HG02763 (cell line): ENCODE results near the gene TMEM156.
"Not testable (repeated sequence)": the region's sequence is repeated elsewhere in the genome, so short reads cannot be mapped to it uniquely, and the experiment has no call there.

Experiments used
- ATAC-seq: cut with Tn5 transposase; IDR thresholded peaks from one replicate; pipeline ENCODE4 v1.9.1; 2021; ENCODE audit warnings: mild to moderate bottlenecking, moderate library complexity; ENCODE audit not compliant: unreplicated experiment

The TMEM156 gene

DNA sequence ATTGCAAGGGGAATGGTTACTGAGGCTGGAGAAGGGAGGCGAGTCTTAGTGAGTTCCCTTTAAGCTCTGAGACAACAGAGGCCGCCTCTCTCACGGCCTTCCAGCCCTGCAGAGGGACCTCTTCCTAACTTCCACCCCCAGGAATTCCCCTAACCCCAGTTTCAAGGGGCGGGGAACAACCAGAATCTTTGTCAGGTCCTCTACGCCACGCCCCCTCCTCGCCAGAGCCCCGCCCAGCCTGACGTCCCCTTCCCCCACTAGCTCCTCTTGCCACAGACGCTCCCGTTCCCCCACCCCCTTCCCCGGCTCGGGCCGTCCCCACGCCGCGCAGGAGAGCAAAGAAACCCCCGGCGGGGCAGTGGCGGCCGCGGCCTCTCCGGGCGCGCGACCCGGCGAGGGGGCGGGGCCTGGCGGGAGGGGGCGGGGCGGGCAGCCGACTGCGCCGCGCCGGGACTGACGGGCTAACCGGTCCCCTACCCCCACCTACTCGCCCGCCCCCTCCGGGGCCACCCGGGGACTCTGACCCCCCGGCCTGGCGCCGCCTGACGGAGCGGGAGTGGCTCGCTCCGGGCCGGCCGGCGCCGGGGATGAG, 12.3 kb upstream of the TMEM156 start:
- ATAC-seq: peak; percentile 73

DNA sequence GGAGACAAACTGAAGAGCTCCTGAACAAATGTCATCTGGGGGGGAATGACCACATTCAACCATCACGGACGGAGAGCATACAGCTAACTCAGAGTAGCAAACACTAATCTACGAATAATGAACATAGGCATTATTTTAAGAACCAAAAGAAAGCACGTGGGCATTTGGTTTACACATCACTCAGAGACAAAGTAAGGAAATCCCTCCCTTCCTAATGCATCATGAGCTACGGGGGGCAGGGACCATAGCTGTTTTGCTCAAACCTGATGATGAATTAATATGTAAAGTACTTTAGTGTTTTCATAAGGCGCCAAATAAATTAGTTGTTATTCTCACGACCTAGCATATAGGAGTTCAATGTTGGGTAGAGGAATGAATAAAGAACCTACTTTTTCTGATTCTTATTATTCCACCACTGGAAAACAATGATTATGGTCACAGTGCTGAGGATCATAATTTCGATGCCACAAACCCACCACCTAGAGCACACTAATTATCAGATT, 11.7 kb upstream of the TMEM156 start:
- ATAC-seq: no peak

DNA sequence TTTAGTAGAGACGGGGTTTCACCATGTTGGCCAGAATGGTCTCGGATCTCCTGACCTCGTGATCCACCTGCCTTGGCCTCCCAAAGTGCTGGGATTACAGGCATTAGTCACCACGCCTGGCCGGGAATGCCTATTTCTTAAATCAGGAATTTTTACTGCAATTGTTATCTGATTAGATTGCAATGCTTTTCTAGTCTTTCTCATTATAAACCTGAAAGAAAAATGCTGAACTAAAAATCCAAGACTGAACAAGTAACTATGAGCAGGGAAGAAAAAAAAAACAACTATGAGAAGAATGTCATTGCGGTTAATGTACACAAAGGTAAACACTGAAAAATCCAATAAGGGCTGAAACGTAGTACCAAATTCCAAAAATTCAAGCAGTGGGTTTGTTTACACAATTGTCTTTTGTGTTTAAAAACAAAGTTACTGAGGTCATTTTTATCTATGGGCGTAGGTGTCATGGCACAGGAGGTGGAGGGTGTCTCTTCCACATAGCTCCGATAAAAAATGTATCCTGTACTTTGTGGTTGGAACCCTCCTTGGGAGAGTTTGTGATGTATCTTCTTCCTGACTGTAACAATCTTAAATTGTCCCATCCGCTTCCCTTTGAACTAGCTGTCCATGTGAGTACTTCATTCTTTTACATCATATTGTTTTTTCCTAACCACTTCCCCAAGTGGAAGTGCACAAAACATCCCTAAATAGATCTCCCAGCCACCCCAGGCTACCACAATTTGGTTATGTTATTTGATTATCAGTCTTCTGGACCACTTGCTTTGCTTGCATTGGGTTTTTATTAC, 11.1 kb upstream of the TMEM156 start:
- ATAC-seq: no peak

DNA sequence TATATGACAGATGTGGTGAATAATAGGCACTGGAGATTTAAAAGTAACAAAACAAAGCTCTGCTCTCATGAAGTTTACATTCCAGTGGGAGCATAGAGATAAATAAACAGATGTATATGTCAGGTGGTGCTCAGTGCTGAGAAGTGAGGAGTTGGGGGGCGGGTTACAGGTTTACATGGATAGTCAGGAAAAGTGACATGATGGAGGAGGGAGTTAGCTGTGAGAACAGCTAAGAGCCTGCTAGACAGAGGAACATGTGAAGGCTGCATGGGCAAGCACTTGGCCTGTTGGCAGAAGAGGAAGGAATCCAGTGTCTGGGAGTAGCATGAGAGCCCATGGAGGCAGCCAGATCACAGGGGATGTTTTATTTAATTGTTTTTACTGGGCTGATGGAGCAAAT, 10.2 kb upstream of the TMEM156 start:
- no peak for ATAC-seq

DNA sequence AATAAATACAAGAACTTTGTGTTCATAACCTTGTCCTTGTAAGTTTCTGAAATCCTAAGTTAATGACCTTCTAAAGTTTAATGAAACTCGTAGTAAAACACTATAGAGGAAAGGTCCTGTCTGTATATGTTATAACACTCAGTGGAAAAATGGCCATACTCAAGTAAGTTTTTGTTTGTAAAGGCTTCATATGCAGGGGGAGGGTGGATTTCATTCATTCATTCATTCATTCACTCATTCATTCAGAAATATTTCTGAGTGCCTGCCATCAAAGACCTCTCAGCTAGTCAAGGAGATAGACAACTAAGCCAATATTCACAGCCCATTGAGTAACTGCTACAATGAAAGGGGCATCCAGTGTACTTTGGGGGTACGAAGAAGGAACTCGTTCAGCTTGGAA, 6.9 kb upstream of the TMEM156 start:
- no peak for ATAC-seq

DNA sequence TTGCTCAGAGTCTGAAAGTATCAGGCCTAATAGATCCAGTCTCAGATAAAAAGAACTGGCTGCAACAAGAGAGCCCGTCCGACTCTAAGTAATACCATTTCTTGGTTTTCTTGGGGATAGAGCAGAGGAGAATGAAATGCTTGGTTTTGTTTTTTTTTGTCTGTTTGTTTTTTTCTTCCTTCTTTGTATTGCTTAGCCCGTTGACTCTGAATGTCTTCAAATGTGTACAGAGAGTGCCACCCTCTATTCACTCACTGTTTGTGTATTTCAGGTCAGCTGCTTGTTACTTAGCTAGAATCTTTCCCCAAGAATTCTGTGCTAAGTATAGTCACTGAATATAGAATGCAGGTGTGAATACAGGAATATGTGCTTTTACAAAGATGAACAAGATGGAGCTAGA, 5.7 kb upstream of the TMEM156 start:
- no peak for ATAC-seq

DNA sequence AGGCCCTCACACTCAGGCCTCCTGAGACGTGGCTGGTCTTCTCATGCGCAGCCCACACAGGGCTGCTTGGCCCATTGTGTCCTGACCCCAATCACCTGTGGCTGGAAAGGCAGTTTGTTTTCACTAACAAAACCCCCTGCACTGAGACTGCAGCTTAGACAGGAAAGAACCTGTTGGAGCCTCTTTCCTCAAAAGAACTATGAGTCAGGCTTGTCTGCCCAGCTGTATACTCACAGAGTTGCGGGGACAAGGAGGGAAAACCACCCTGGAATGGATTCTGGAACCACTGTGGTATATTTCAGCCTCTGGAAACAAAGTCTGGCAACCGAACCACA, 5.2 kb upstream of the TMEM156 start:
- ATAC-seq: no peak

DNA sequence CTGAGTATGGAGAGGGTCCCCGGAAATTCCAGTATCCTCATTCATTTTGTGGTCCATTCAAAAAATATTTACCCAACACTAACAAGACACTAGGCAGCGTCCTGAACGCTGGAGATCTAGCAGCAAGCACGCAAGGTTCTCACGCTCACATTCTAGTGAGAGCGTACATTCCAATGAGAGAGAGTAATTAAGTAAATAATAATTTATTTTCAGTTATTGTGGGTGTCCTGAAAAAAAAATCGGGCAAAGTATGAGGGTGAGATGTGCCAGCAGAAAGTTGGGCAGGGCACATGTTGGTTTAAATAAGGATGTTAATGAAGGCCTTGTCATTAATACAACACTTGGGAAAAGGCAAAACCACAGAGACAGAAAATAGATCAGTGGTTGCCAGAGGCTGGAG, 4.0 kb upstream of the TMEM156 start:
- ATAC-seq: no peak

DNA sequence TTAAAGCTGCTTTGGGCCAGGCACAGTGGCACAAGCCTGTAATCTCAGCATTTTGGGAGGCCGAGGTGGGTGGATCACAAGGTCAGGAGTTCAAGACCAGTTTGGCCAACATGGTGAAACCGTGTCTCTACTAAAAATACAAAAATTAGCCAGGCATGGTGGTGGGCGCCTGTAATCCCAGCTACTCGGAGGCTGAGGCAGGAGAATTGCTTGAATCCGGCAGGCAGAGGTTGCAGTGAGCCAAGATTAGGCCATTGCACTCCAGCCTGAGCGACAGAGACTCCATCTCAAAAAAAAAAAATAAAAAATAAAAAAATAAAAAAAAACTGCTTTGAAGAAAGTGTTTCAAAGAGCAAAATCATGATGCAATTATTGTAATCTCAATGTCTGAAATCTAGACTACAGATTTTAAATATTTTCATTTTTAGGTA, 604 bp downstream of the TMEM156 start:
- ATAC-seq: not testable (repeated sequence)

DNA sequence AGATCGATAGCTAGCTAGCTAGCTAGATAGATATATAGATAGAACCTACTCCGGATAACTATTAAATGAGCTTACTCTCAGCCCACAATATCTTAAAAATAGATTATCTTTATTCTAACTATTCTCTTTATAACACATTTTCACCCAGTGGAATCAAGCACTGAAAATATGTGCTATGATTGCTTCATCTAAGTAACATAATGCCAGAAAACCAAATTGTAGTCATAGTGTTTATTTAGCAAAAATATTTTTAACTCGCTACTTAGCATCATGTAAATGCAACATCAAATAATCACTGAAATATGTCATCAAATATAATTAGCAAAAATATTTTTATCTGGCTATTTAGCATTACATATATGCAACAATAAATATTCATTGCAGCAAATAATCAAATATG, 1.5 kb downstream of the TMEM156 start:
- no peak for ATAC-seq

DNA sequence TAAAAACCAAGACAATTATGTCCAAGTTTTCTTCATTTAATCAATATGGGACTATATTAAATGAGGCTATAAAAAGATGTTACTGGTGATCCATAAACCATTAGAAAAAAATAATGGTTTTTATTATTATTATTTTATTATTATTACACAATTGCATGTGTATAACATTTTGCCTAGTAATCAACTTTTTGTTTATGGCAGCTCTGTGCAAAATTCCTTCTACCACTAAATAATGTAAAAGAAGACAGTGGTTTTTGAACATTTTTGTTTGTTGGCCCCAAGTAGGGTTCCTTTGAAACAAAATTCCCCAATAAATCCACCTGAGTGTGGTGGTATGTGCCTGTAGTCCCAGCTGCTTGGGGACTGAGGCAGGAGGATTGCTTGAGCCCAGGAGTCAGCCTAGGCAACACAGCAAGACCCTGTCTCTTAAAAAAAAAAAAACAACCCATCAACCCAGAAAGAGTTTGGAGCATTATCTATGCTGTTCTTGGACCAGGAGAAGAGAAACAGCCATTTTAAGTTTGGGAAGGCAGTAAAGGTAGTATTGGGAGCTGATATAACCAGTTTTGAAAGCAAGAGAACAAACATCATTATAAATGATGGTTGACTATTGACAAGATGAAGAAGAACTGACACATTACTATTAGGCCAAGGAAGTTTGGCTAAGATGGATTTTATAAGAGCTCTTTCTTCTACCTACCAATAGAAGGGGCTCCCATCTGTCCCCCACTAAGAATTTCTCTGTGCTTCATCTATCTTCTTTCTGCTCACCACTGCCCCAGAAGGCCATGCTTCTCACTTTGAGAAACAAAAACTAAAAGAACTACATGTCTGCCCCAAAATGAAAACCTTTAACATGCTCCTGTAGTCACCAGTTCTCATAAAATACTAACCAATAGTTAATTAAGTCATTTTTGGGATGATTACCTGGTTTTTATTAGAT, 2.2 kb downstream of the TMEM156 start:
- no peak for ATAC-seq

DNA sequence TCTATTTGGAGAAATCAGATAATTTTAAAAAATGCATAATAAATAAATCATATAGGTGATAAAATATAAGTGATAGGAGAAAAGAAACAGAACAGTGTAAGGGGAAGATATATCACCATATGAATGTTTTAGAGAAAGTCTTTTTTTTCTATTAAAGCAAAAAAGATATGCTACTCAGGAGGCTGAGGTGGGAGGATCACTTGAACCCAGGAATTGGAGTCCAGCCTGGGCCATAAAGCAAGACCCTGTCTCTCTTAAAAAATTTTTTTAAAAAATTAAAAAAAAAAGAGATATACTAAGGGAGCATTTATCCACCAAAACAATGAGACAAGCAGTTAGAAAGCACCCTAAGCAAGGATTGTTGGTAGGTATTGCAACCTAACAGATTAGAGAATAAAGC, 6.1 kb downstream of the TMEM156 start:
- ATAC-seq: no peak

DNA sequence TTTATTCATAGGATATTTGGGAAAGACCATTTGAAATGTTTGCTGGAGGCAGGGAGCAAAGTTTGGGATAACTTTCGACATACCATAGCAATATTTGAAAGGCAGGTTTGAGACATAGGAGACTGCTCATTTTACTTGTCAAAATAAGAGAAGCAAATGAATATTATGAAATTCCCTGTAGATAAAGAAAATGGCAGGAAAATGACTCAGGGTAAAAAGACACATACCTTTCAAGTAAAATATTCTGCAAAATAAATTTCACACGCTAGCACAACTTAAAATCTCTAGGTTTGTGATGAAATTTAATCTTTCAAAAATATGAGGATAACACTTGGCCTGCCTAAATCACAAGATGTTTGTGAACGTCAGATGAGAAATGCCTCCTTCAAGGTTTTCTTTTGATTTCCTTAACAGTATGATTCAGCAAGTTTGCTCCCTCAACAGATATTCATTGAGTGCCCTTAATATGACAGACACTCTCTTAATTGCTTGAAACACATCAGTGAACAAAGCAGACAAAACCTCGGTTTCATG, 6.6 kb downstream of the TMEM156 start:
- ATAC-seq: no peak

DNA sequence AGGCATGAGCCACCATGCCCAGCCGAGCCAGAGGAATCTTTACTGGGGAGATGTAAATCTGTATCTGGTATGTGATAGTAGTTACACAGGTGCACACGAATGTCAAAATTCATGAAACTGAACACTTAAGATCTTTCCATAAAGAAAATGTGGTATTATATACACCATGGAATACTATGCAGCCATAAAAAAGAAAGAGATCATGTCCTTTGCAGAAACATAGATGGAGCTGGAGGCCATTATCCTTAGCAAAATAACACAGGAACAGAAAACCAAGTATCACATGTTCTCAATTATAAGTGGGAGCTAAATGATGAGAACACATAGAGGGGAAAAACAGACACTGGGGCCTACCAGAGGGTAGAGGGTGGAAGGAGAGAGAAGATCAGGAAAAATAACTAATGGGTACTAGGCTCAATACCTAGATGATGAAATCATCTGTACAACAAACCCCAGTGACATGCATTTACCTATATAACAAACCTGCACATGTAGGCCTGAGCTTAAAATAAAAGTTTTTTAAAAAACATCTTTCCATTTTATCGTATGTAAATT, 7.8 kb downstream of the TMEM156 start:
- no peak for ATAC-seq

DNA sequence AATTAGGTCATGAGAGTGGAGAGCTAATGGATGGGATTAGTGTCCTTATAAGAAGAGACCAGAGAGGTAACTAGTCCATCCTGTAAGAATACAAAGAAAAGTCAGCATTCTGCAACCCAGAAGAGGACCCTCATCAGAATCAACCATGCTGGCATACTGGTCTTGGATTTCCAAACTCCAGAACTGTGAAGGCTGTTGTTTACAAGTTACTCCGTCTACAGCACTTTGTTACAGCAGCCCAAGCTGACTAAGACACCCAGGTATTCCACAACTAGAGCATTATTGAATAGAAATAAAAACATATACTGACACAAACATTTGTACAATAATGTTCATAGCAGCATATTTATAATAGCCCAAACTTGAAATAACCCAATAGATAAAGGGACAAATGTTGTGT, 9.2 kb downstream of the TMEM156 start:
- ATAC-seq: no peak

DNA sequence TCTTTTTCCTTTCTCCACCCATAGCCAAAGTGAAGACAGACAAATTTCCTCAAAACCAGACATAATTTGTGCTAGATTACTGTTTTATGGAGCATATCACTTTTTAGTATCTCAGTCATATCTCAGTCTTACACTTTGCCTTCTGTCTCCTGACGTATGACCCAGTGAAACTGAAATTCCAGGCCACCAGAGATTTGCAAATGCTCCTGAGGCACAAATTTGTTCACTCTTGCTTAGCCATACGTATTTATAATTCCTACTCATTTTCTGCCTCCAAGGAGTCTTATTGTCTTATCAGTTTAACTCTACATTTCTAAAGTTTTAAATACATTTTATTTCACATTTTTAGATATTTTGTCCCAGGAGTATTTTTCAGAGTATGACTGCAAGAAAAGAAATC, 10.0 kb downstream of the TMEM156 start:
- no peak for ATAC-seq

DNA sequence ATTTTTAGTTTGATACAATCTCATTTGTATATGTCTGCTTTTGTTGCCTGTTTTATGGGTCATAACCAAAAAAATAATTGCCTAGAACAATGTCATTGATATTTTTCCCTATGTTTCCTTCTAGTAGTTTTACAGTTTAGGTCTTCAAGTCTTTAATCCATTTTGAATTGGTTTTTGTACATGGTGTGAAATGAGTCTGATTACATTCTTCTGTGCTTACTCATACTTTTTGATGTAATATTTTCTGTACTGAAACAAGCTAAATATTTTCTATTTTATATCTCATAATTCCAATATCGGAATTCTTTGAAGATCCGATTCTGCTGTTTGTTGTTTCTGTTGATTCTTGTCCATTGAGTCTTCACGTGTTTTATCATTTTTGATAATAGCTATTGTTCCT, 10.6 kb downstream of the TMEM156 start:
- ATAC-seq: no peak

DNA sequence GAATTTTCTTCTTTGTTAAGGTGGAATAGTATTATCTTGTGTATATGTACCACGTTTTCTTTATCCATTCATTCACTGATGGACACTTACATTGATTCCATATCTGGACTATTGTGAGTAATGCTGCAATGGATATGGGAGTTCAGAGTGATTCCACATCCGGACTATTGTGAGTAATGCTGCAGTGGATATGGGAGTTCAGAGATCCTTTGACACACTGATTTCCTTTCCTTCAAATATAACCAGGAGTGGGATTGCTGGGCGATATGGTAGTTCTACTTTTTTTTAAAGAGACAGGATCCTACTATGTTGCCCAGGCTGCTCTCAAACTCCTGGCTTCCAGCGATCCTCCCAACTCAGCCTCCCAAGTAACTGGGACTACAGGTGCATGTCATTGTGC, 12.1 kb downstream of the TMEM156 start:
- no peak for ATAC-seq

DNA sequence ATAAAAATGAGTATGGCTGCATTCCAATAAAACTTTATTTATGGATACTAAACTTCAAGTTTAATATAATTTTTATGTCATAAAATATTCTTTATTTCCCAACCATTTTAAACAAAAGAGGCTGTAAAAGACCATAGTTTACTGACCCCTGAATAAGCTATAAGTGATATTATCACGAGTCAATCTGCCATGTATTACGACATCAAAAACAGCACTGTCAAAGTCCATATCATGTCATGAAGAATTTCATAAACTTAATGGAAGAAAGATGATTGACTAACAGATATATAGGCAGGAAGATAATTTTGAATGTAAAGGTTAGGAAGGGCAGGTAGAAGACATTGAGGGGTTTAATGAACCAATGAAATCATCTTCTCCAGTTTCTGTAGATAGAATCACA, 18.2 kb downstream of the TMEM156 start:
- no peak for ATAC-seq

DNA sequence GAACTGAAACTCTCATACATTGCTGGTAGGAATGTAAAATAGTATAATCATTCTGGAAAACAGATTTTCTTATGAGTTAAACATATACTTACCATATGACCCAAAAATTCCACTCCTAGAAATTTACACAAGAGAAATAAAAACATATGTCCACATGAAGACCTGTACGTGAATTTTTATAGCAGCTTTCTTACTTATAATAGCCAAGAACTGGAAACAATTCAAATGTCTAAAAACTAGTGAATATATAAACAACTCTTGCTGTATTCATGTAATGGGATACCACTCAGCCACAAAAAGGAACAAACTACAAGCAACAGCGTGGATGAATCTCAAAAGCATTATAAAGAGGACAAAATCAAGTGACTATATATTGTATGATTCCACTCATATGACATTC, 27.5 kb downstream of the TMEM156 start:
- ATAC-seq: no peak

DNA sequence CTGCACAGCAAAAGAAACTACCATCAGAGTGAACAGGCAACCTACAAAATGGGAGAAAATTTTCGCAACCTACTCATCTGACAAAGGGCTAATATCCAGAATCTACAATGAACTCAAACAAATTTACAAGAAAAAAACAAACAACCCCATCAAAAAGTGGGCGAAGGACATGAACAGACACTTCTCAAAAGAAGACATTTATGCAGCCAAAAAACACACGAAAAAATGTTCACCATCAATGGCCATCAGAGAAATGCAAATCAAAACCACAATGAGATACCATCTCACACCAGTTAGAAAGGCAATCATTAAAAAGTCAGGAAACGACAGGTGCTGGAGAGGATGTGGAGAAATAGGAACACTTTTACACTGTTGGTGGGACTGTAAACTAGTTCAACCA, 30.2 kb downstream of the TMEM156 start:
- ATAC-seq: not testable (repeated sequence)
